ENCODE measurements around the gene MTUS2.

MTUS2 gene

DNA sequence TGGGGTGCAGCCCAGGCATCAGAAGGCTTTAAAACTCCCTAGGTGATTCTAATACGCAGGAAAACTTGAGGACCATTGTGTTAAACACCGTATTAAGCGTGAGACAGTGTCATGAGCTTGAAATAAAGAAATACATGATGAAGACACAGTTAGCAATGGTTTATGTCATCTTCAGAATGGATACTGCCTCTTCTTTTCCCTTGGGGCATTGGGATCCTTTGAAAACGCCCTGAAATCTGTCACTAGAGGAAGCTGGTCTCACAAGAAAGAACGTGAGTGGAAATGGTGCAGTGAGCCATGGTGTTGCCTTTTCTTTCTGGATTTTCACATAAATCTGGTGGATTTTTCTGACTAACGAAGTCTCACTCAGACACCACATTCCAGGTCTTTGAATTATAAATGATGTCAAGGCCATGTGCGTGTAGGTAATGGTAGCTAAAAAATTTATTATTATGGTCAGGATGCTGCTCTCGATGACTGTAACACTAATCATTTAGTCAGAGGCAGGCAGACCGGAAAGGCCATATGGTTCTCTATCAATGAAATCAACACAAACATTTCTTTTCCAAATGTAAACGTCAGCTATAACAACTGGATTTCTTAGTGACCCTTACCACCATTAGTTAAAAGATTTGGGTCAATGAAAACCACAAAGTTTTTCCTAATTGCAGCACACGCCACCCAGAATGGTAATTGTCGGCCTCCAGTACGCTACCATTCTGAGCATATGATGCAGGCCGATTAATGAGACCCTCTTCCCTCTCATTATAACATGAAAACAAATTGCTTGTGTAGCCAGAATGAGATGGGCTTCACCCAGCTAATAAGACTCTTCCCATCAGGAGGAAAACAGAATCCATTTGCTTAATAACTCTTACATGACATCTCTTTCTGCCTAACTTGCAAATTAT lies 669.8 kb downstream of the MTUS2 start:
- Histone ChIP-seq H3K27me3 (ENCODE audit: insufficient read depth, low read length) (peaks cover 43% of the 10 kb centered on the region), H2AFZ (ENCODE audit: low read length, unreplicated experiment) (no peak overlapping the region), H3K27ac (ENCODE audit: low read depth, low read length) (no peak overlapping the region), H3K79me2 (ENCODE audit: control insufficient read depth, insufficient read depth, low read length, unreplicated experiment) (no peaks in the 10 kb centered on the region), H3K36me3 (ENCODE audit: insufficient read depth, low read length) (no peaks in the 10 kb centered on the region), H3K4me1 (ENCODE audit: control insufficient read depth, insufficient read depth, low read length, unreplicated experiment) (no peaks in the 10 kb centered on the region), H3K4me3 (ENCODE audit: low read depth, low read length) (no peak overlapping the region)

DNA sequence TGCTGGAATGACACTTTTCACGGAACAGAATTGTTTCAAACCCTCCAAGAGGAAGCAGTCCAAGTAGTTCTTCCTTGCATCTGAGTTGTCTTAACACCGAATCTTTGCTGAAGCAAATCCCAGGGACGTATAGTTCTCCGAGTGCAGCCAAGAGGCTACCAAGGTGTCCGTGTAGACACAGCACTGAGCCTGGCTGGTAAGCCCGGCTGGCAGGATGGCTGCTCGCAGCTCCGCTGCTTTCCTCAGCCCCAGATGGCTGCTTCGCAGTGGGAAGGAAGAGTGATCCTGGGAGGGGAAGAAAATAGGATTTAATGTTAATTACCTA lies 670.4 kb downstream of the MTUS2 start:
- Histone ChIP-seq H3K36me3 (ENCODE audit: insufficient read depth, low read length) (no peaks in the 10 kb centered on the region), H3K4me1 (ENCODE audit: control insufficient read depth, insufficient read depth, low read length, unreplicated experiment) (no peaks in the 10 kb centered on the region), H2AFZ (ENCODE audit: low read length, unreplicated experiment) (no peak overlapping the region), H3K4me3 (ENCODE audit: low read depth, low read length) (no peak overlapping the region), H3K27ac (ENCODE audit: low read depth, low read length) (no peak overlapping the region), H3K79me2 (ENCODE audit: control insufficient read depth, insufficient read depth, low read length, unreplicated experiment) (no peaks in the 10 kb centered on the region), H3K27me3 (ENCODE audit: insufficient read depth, low read length) (peaks cover 40% of the 10 kb centered on the region)

DNA sequence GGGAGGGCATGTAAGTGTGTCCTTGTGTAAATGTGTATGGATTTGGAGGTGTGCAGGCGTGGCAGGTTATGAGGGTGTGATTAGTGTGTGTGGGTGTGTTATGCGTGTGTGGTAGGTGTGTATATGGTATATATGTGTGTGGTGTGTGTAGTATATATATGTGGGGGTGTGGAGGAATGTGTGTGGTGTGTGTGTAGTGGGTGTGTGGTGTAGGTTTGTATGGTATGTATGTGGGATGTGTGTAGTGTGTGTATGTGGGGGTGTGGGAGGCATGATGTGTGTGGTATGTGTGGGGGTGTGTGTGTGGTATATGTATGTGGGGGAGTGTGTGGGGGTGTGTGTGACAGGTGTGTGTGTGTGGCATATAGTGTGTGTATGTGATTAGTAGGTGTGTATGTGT lies 671.1 kb downstream of the MTUS2 start:
- Histone ChIP-seq H3K4me3 (ENCODE audit: low read depth, low read length) (no peak overlapping the region), H2AFZ (ENCODE audit: low read length, unreplicated experiment) (no peak overlapping the region), H3K4me1 (ENCODE audit: control insufficient read depth, insufficient read depth, low read length, unreplicated experiment) (no peaks in the 10 kb centered on the region), H3K27ac (ENCODE audit: low read depth, low read length) (no peak overlapping the region), H3K36me3 (ENCODE audit: insufficient read depth, low read length) (no peaks in the 10 kb centered on the region), H3K27me3 (ENCODE audit: insufficient read depth, low read length) (peaks cover 44% of the 10 kb centered on the region), H3K79me2 (ENCODE audit: control insufficient read depth, insufficient read depth, low read length, unreplicated experiment) (no peaks in the 10 kb centered on the region)

DNA sequence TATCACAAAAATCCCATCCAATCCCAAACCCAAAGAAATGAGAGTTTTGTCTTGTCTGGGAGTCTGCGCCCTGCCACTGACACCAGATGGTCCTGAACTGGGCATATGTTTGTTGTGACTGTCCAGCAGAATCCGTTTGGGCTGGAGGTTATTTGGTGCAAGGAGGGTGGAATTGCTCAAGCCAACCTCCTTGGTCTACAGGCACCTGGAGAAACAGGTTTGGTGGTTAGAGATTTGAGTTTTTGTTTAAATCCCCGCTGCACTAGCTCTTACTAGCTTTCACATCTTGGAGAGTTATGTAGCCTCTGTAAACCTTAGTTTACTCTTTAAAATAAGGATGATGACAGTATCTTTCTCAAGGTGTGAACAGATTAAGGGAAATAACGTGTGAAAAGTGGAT lies 673.7 kb downstream of the MTUS2 start:
- no peaks in the 10 kb centered on the region for H3K36me3 ChIP-seq (ENCODE audit: insufficient read depth, low read length)
- H3K79me2 ChIP-seq (ENCODE audit: control insufficient read depth, insufficient read depth, low read length, unreplicated experiment) = no peaks in the 10 kb centered on the region
- no peak overlapping the region for H3K4me3 ChIP-seq (ENCODE audit: low read depth, low read length)
- no peak overlapping the region for H3K27ac ChIP-seq (ENCODE audit: low read depth, low read length)
- H3K27me3 ChIP-seq (ENCODE audit: insufficient read depth, low read length) = peaks cover 55% of the 10 kb centered on the region
- no peak overlapping the region for H2AFZ ChIP-seq (ENCODE audit: low read length, unreplicated experiment)
- H3K4me1 ChIP-seq (ENCODE audit: control insufficient read depth, insufficient read depth, low read length, unreplicated experiment) = no peaks in the 10 kb centered on the region

DNA sequence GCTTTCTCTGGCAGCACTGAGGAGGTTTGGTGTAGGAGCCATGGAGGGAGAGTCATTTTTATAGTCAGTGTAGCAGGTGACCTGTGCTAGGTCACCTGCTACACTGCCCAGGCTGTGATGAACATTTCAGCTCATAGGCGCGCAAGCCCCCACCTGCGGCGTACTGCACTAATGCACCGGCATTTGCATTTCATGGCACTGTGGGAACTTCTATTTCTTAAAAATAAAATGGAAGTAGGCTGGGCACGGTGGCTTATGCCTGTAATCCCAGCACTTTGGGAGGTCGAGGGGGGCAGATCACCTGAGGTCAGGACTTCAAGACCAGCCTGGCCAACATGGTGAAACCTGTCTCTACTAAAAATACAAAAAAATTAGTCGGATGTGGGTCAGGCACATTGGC lies 674.4 kb downstream of the MTUS2 start:
- Histone ChIP-seq H3K27me3 (ENCODE audit: insufficient read depth, low read length) (peaks cover 51% of the 10 kb centered on the region), H3K27ac (ENCODE audit: low read depth, low read length) (no peak overlapping the region), H3K79me2 (ENCODE audit: control insufficient read depth, insufficient read depth, low read length, unreplicated experiment) (no peaks in the 10 kb centered on the region), H3K4me3 (ENCODE audit: low read depth, low read length) (no peak overlapping the region), H2AFZ (ENCODE audit: low read length, unreplicated experiment) (no peak overlapping the region), H3K36me3 (ENCODE audit: insufficient read depth, low read length) (no peaks in the 10 kb centered on the region), H3K4me1 (ENCODE audit: control insufficient read depth, insufficient read depth, low read length, unreplicated experiment) (no peaks in the 10 kb centered on the region)

DNA sequence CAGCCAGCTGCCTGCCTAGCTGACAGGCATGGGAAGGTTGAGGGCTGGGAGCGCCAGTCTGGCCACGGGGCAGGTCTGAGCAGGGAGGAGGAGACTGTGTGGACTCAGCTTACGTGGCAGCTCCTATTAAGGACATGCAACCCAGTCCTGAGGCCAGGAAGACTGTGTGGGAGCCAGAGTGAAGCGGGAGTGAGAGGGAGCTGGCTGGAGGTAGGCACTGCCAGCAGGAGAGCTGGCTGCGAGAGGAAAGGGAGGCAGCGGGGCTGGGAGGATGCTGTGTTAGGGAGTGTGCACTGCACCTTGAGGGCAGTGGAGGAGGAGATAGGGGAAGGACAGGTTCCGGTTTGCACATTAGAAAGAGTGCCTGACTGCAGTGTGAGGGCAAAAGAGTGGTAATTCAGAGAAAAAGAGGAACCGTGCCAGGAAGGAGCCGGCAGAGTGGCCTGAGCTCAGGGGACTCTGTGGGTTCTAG lies 676.1 kb downstream of the MTUS2 start:
- H3K36me3 ChIP-seq (ENCODE audit: insufficient read depth, low read length) = no peaks in the 10 kb centered on the region
- H3K79me2 ChIP-seq (ENCODE audit: control insufficient read depth, insufficient read depth, low read length, unreplicated experiment) = no peaks in the 10 kb centered on the region
- no peak overlapping the region for H3K4me3 ChIP-seq (ENCODE audit: low read depth, low read length)
- no peaks in the 10 kb centered on the region for H3K4me1 ChIP-seq (ENCODE audit: control insufficient read depth, insufficient read depth, low read length, unreplicated experiment)
- H3K27me3 ChIP-seq (ENCODE audit: insufficient read depth, low read length) = peaks cover 40% of the 10 kb centered on the region
- H2AFZ ChIP-seq (ENCODE audit: low read length, unreplicated experiment) = no peak overlapping the region
- H3K27ac ChIP-seq (ENCODE audit: low read depth, low read length) = no peak overlapping the region

DNA sequence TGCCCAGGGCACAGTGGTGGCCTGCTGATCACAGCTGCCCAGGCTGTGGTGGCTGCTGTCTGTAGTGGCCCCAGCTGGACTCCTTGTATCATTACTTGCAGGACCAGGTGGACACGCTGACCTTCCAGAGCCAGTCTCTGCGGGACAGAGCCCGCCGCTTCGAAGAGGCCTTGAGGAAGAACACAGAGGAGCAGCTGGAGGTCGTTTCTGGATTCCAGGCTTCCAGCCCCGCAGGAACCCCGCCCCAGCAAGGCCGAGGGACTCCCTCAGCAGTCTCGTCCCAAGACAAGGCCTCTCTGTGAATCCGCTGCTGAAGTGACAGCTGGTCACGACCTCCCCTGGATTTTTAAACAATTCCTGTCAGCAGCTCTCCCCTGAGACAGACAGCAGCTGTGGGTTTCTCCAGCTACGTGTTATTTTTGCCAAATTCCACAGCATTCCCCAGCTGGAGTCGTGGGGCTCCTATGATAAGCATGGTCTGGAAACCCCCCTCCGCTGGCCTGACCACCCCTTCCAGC lies 677.1 kb downstream of the MTUS2 start:
- Histone ChIP-seq H3K27ac (ENCODE audit: low read depth, low read length) (no peak overlapping the region), H3K4me1 (ENCODE audit: control insufficient read depth, insufficient read depth, low read length, unreplicated experiment) (no peaks in the 10 kb centered on the region), H3K4me3 (ENCODE audit: low read depth, low read length) (no peak overlapping the region), H3K36me3 (ENCODE audit: insufficient read depth, low read length) (no peaks in the 10 kb centered on the region), H2AFZ (ENCODE audit: low read length, unreplicated experiment) (no peak overlapping the region), H3K79me2 (ENCODE audit: control insufficient read depth, insufficient read depth, low read length, unreplicated experiment) (no peaks in the 10 kb centered on the region), H3K27me3 (ENCODE audit: insufficient read depth, low read length) (peaks cover 40% of the 10 kb centered on the region)

DNA sequence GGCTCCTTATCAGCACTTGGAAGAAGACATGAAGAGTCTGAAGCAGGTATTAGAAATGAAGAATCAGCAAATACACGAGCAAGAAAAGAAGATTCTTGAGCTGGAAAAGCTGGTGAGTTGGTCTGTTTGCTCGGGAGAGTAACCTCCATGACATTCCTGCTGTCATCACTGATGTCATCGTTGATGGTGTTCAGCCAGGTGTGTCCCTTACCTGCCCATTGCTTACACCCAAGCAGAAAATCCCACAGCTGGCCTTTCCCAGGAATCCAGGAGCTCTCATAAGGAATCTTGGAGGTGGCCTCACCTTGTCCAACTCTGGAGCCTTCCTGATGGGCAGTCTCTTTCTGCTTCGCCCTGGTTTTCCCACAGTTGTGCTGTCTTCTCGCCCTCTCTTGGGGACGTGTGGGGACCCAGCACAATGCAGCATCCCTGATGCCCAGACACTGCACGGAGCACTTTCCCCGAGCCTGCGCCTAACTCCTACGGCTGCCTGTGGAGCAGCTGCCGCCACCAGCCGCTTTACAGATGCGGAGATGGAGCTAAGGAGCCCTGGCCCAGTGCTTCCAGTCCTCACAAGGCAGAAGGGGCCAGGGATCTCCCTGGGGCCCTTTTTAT lies 678.4 kb downstream of the MTUS2 start:
- Histone ChIP-seq H3K27me3 (ENCODE audit: insufficient read depth, low read length) (peaks cover 37% of the 10 kb centered on the region), H3K79me2 (ENCODE audit: control insufficient read depth, insufficient read depth, low read length, unreplicated experiment) (no peaks in the 10 kb centered on the region), H3K27ac (ENCODE audit: low read depth, low read length) (no peak overlapping the region), H3K4me3 (ENCODE audit: low read depth, low read length) (no peak overlapping the region), H2AFZ (ENCODE audit: low read length, unreplicated experiment) (no peak overlapping the region), H3K36me3 (ENCODE audit: insufficient read depth, low read length) (no peaks in the 10 kb centered on the region), H3K4me1 (ENCODE audit: control insufficient read depth, insufficient read depth, low read length, unreplicated experiment) (no peaks in the 10 kb centered on the region)

DNA sequence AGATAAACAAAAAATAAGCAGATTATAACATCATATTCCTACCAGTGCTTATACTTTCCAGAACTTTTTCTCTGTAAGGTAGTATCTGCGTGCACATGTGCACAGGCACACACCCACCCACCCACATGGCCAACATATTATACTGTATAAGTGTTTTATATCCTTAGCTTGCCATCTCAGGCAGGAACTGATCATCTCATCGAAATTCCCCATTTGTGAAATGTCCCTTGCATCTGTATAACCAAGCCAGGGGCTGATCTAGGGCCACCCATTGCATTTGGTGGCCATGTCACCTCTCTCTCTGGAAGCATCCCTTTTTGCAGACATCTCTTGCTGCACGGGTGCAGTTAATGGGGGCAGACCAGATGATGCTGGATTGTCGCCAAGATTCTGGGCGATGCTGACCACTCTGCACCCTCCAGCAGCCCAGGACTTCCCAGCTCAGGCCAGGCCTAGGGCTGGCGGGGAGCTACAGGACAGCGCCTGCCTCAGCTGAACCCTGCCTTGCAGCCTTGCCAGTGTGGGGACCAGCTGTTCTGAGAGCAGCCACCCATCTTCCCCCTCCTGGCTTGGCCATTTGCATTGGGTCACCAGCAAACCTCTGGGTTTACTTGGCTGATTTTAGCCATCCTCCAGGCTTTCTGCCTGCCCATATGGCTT lies 679.5 kb downstream of the MTUS2 start:
- peaks cover 32% of the 10 kb centered on the region; the same call in 1 of the 2 replicates for H3K27me3 ChIP-seq (ENCODE audit: insufficient read depth, low read length)
- H3K4me1 ChIP-seq (ENCODE audit: control insufficient read depth, insufficient read depth, low read length, unreplicated experiment) = no peaks in the 10 kb centered on the region
- no peaks in the 10 kb centered on the region for H3K79me2 ChIP-seq (ENCODE audit: control insufficient read depth, insufficient read depth, low read length, unreplicated experiment)
- H3K27ac ChIP-seq (ENCODE audit: low read depth, low read length) = no peak overlapping the region
- no peaks in the 10 kb centered on the region for H3K36me3 ChIP-seq (ENCODE audit: insufficient read depth, low read length)
- H3K4me3 ChIP-seq (ENCODE audit: low read depth, low read length) = no peak overlapping the region
- H2AFZ ChIP-seq (ENCODE audit: low read length, unreplicated experiment) = no peak overlapping the region

DNA sequence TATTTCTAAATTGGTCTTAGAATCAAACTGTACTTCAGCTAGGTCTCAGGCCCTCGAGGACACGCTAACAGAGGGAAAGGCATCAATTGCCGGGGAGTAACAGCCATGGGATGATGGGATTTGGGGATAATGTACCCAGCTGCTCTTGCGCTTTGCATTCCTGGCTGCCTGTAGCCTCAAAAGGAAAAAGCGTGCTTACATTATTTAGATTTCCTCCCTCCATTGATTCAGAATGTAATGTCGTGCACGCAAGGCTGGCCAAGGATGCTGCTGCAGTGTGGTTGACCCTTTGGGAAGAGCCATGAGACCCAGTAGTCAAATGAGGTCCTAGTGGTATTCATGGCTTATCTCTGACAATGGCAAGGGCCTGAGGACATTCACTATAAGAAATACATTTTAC lies 680.2 kb downstream of the MTUS2 start:
- H3K27ac ChIP-seq (ENCODE audit: low read depth, low read length) = no peak overlapping the region
- no peaks in the 10 kb centered on the region for H3K36me3 ChIP-seq (ENCODE audit: insufficient read depth, low read length)
- peaks cover 32% of the 10 kb centered on the region; the same call in 1 of the 2 replicates for H3K27me3 ChIP-seq (ENCODE audit: insufficient read depth, low read length)

More for the DNA sequence above, 680.2 kb downstream of the MTUS2 start:
- Histone ChIP-seq H3K4me1 (ENCODE audit: control insufficient read depth, insufficient read depth, low read length, unreplicated experiment) (no peaks in the 10 kb centered on the region), H3K4me3 (ENCODE audit: low read depth, low read length) (no peak overlapping the region), H2AFZ (ENCODE audit: low read length, unreplicated experiment) (no peak overlapping the region), H3K79me2 (ENCODE audit: control insufficient read depth, insufficient read depth, low read length, unreplicated experiment) (no peaks in the 10 kb centered on the region)
